ELF-1 (cell line): Measurements from ENCODE around the gene SLU7.

Experiments
- DNase-seq: peaks from one replicate; pipeline ENCODE4 v3.0.0-alpha.2; 2016; ENCODE audit warnings: low read depth, low spot score

Gene SLU7

GRCh38 chr5:160418561-160419457 lies at the start of gene SLU7:
Gene SLU7 (minus strand): TSS chr5:160419081. CDS start chr5:160415294, 3,787 bp downstream.
- peak; percentile 97 for DNase-seq

DNA sequence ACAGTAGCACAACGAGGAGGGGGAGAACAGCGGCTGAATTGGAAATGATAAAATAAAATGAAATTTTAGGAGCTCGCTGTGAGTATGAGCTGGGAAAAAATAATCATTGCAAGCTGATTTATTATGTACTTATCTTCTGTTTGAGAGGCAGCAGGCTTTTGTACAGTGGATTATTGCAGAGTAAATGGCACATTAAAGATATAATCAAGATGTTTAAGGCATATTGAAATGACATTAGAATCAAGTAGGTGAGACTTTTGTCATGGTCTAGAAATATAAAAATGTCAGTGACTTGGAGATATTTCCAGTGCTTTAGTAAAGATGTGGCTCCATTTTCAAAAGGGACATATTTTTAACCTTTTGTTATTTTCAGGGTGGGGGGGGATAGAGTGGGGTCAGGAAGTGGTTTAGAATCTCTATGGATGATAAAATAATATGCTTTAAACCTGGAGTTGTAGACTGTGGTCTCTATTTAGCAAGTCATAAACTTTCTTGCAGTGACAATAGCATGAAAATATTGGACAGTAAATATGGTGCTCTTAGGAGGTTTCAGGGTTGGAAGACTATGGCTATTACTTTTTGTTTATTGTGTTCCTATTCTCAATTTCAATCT lies 49.6 kb upstream of the SLU7 start:
- no peak for DNase-seq

GRCh38 chr5:160467555-160468362 lies 48.9 kb upstream of the SLU7 start:
- peak; percentile 83 for DNase-seq

GRCh38 chr5:160466889-160467554 lies 48.1 kb upstream of the SLU7 start:
- peak; percentile 23 for DNase-seq

DNA sequence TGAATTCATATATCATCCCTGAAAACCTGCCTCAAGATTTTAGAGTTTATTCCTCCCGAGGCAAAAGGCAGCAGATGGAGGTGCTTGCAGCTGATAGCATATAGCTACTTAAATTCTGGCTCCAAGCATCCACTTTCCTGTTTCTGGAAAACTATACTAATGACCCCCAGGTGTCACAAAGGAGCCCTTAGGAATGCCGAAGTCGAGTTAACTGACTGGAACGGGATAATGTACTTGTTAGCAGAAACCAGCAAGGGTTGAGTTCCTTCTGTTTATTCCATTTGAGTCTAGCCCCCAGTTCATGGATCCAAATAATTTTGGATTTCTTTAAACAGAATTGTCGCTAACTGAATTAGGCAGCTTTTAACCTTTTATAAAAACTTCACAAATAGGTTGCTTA lies 47.2 kb upstream of the SLU7 start:
- DNase-seq: no peak

DNA sequence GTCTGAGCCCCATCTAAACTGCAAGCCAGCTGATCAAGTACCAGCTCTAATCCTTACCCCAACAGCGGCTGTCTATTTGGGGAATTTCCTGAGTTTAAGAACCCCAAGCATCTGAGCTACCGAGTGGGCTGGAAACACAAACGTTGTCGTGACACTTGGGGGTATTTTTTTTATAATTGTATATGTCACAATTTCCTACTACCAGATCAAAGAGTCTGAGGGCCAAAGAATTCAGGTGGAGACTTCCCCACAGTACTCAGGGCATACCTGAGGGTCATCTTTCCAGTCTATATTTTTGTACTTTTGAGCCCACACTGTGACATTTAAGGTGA lies 45.6 kb upstream of the SLU7 start:
- DNase-seq: no peak

GRCh38 chr5:160463740-160464465 lies 45.0 kb upstream of the SLU7 start:
- no peak for DNase-seq

DNA sequence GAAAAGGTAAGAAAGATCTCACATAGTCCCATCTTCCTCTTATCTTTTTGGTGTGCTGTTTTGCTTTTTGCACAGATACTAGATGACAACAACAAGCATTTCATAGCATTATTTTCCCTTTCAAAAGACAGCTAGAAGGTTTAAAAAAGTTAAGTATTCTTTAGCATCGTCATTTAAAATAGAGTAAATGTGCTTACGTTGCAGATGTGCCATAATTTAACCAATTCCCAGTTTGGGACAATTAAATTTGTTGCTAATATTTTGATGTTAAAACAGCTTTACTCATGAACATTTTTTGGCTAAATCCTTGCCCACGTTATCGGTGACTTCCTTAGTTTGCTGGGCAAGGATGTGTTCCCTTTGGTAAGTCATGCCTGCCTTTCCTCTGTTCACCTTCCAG lies 44.3 kb upstream of the SLU7 start:
- DNase-seq: no peak

DNA sequence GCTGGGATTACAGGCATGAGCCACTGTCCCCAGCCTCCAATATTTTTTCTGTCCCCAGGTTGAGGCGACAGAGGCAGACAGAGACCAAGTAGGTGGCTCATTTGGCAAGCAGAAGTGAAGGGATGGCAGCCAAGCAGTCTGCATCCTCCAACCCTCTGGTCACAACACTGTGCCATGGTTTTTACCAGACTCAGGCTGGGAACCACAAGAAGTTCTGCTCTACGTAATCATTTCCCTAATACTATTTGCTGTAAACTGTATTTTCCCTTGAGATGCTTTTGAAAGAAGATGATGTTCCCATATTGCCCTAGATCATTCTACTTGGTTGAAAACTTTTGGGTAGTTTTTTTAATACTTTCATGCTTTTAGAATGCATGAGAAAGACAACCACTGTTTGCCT lies 43.3 kb upstream of the SLU7 start:
- DNase-seq: no peak

GRCh38 chr5:160461378-160461777 lies 42.5 kb upstream of the SLU7 start:
- DNase-seq: no peak

DNA sequence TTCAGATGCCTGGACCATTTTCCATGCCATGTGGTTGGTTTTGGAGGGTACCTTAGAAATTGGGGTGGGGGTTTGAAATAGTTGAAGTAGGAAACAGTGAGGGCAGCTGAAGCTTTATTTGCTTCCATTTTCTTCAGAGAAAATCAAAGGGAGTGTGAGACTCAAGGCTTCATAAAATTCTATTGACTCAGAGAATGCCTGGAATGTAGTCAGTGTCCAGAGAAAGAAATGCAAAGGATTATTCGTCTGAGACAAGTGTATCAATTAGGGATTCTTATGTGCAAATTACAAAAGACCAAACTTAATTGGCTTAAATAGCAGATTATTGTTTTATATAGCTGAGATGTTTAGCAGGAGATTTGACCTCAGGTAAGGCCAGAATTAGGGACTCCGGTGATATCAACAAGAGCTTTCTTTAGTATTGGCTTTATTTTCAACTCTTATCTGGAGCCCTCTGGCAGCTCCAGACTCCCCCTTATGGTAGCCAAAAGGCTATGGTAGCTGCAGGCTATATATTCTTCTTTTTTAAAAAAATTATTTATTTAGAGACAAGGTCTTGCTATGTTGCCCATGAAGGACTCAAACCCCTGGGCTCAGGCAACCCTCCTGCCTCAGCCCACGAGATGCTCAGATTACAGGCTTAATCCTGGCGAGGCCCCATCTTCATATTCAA lies 41.6 kb upstream of the SLU7 start:
- DNase-seq: no peak

DNA sequence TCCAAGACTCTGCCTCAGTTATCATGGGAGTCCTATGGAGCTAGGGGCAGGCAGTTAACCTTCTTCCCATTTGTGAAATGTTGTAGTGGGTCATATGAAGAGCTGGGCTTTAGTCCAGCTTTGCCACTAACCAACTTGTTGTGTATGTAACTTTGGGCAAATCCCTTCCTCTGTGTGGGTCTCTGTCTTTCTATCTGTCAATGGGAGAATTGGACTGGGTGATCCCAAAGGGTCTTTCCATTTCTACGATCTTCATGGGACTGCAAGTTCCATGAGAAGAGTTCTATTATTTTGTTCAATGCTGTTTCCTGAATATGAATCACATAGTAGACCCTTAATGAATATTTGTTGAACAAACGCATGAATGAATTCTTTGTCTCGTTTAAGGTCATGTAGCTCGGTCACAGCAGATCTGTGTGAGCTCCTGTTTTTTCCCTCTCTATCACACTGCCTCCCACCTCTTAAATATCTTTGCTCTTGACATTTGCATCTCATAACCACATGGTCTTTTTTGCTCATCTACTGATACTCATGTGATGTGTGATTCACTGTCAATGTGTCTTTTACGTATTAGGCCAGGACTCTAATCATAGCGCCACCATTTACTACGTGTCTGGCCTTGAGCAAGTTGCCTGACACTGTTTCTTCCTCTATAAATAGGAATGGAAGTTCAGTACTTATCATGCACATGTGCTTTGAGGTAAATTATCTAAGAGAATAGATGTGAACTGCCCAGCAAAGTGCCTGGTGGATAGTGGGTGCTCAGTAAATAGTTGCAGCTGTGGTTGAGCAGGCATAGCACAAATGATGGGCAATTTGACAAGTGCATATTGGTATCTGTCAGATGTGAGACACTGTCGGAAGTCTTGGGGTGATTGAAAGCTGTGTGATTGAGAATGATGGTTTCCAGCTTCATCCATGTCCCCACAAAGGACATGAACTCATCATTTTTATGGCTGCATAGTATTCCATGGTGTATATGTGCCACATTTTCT lies 40.2 kb upstream of the SLU7 start:
- no peak for DNase-seq

GRCh38 chr5:160457252-160457651 lies 38.4 kb upstream of the SLU7 start:
- DNase-seq: no peak

GRCh38 chr5:160456480-160457177 lies 37.7 kb upstream of the SLU7 start:
- no peak for DNase-seq

DNA sequence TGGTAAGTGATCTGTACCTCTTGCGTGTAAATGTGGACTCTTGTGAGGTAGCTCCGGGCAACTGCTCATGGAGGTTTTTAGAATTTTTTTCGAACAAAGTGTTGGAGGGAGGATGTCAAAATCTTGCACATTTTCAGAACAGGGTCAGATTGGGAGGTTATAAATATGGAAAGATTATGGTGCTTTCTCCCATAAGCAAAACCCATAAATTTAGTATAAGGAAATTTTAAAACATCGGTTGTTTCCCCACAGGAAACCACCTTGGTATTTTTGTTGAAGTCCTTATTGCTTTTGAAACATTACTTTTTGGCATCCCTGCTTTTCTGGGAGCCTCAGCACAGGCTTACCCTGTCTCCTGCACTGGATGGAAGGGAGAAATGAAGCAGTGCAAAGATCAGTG lies 36.7 kb upstream of the SLU7 start:
- DNase-seq: no peak

DNA sequence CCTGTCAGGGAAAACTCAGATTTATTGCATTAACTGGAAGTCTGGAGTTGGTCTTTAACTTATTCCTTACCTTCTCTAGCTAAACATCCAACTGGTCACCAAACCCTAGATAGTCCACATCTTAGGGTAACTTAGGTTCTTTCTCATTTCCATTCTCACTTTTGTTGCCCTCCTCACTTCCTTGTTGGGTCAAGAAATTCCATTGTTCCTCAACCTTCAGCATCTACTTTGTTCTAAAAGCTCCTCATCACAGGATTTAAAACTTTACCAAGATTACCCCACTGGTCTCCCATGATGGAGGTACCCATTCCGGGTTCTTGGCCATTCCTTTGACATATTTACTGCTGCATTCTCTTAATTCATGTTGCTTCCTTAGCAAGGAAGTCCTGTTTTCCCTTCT lies 34.9 kb upstream of the SLU7 start:
- DNase-seq: no peak

DNA sequence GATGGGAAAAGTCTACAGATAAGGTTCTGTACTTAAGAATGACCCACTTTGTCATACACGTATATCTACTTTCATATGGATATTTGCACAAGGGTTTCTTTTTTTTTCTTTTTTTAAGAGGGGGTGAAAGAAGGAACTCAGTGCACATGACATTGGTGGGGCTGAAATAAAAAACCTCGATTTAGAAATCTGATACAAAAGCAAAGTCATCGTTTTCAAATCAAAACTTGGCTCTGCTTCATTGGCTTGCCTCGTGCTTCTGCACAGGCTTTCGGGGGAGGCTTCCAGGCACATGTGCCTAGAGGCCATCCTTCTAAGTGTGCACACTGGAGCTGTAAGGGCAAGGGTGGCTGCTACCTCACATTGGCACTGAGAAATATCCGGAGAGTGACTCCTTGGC lies 33.9 kb upstream of the SLU7 start:
- no peak for DNase-seq

DNA sequence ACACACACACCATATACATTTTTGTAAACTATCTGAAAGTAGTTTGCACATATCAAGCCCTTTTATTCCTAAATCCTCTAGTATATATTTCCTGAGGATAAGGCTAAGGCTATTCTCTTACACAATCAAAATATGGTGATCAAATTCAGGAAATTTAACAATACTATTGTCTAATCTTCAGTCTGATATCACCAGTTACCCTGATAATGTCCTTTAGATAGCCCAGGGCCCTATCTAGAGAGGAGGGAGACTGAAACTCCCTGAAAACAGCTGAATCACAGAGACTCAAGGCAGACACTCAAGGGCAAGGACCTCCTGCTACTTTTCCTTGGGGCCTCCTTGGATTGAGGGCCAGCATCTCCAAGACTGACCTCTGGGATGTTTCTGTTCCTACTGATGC lies 33.2 kb upstream of the SLU7 start:
- DNase-seq: no peak

- no peak for DNase-seq
Observed at GRCh38 chr5:160451281-160451680, 32.4 kb upstream of the SLU7 start.
